CD4-positive, alpha-beta T cell treated with Interleukin-6 for 4 hours (primary cell): ENCODE measurements around the gene PTPRN2.

Source experiments
- DNase-seq: peaks from one replicate; pipeline ENCODE4 v3.0.0-alpha.2; 2020; ENCODE audit warnings: mixed read lengths

PTPRN2 gene

DNA sequence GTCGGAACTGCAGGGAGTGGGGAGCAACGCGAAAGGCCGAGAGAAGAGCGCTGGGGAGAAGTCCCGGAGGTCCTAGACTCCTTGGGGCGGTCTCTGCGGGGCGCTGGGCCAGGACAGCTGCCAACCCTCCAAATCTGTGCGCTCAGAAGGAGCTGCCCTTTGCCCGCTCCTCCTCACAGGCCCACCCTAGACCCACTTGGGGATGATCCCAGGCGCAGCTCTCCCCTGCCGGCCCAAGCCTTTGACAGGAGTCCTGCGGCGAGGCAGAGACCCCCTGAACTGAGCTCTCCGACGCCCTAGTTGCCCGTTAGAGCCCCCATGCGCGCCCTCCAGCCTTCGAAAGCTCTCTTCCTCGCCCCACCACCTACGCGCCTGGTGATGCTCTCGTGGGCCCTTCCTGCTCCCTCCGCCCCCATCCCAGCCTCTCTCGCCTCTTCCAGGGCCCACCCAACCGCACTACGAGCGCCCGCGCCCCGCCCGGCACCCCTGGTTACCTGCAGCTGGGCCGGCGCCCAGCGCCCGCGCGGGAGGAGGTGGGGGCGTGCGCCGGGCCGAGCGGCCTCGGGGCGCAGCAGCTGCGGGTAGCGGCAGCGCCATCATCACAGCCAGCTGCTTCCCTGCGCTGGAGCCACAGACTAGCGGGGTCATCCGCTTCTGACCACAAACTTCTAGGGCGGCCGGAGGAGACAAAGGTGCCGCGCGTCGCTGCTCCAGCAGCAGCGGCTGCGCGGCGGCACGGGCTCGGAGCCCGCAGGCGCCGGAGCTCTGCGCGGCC is 897.4 kb downstream of the PTPRN2 start:
- DNase-seq: no peak

- DNase-seq: no peak
These were observed 898.2 kb downstream of the PTPRN2 start for GRCh38 chr7:157689269-157690057.

GRCh38 chr7:157688533-157689268 is 898.9 kb downstream of the PTPRN2 start:
- DNase-seq: no peak

GRCh38 chr7:157687845-157688532 is 899.6 kb downstream of the PTPRN2 start:
- DNase-seq: no peak

- DNase-seq: no peak
These were observed 900.5 kb downstream of the PTPRN2 start for GRCh38 chr7:157687158-157687557.

- no peak for DNase-seq
These were observed 901.2 kb downstream of the PTPRN2 start for GRCh38 chr7:157686285-157686894.

- no peak for DNase-seq
These were observed 902.0 kb downstream of the PTPRN2 start for GRCh38 chr7:157685430-157686284.

- DNase-seq: no peak
These were observed 902.7 kb downstream of the PTPRN2 start for GRCh38 chr7:157684909-157685429.

GRCh38 chr7:157684157-157684908 is 903.3 kb downstream of the PTPRN2 start:
- DNase-seq: no peak

DNA sequence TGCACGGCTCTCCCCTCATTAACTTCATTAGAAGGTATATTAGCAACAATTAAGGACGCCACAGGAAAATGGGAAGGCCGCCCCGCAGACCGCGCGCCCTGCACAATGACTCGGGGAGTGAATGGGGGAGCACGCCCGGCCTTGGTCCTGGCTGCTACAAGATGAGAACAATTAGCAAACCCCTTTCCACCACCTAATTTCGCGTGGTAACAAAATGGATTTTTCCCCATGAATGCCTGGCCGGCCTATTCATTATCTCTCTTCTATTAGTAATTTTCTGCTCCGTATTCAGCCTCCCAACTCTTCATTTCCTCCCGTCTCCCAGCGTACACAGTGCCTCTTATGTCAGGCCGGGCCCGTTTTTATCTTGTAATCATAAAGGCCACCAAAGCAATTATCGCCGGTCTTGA is 903.9 kb downstream of the PTPRN2 start:
- DNase-seq: no peak

GRCh38 chr7:157682946-157683746 is 904.5 kb downstream of the PTPRN2 start:
- DNase-seq: no peak

- no peak for DNase-seq
These were observed 905.3 kb downstream of the PTPRN2 start for GRCh38 chr7:157682064-157682945.

DNA sequence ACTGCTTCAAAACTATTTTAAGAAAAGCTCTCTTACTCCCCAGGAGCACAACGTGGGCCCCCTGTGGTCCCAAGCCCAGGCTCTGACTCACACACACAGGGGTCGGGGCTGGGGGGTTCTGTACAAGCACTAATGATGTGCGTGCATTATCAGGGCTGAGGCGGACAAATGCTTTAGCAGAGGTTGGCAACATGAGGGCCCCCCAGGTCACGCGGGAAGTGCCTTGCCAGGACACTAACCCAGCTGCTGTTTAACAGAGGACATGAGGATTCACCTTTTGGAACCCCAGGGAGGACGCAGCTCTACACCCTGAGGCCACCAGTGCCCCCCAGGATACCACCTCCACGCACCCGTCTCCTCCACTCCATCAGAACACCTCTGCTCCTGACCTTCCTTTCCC is 908.0 kb downstream of the PTPRN2 start:
- no peak for DNase-seq

DNA sequence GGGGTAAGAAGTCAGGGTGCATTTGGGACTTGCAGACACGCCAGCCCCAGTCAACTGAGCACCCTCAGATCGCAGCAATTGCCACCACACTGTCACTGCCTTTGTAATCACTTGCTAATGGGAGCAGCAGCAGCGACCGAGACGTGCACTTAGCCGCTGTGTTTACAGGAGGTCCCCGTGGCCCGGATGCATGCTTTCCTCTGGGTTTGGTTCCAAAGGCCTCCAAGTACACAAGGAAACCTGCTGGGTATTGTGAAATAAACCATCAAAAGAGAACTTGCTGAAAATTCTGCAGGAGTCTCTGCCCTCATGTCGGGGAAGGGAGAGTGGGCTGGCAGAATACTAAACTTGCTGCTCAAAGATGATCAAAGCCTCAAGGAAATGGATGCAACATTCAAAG is 909.1 kb downstream of the PTPRN2 start:
- no peak for DNase-seq

DNA sequence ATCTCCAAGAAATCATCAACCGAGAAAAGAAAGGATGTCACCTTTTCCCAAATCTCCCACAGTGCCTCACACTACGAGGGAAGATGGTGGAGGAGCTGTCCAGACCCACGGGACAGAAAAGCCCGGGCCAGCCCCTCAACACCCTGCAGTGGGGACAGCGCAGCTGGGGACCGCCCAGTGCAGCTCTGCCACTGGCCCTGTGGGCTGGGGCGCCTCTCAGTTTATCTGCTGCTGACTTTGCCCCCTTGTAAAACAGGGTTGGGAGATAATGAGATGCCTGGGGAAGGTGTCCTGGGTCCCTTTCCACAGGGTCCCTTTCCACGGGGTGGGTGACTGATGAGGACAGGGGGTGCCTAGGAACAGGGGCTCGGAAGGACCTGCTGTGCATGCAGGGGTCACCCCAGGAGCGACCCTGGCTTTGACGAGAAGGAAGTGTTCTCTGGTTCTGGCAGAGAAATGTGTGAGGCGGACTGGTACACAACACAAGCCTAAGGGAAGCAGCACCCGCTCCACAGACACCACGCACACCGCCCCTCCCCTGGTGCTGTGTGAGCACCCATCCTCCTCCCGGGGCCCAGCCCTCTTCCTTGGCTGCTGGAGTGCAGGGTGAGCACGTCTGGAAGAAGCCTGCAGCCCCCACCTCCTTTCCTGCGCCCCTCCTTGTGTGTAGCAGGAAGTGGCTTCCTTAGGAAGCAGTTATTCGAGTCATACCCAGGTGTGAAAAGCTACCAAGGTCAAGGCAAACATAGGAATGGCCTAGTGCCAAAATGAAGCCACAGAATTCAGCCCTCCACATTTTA is 911.0 kb downstream of the PTPRN2 start:
- DNase-seq: no peak

- no peak for DNase-seq
These were observed 911.6 kb downstream of the PTPRN2 start for GRCh38 chr7:157676001-157676400.

DNA sequence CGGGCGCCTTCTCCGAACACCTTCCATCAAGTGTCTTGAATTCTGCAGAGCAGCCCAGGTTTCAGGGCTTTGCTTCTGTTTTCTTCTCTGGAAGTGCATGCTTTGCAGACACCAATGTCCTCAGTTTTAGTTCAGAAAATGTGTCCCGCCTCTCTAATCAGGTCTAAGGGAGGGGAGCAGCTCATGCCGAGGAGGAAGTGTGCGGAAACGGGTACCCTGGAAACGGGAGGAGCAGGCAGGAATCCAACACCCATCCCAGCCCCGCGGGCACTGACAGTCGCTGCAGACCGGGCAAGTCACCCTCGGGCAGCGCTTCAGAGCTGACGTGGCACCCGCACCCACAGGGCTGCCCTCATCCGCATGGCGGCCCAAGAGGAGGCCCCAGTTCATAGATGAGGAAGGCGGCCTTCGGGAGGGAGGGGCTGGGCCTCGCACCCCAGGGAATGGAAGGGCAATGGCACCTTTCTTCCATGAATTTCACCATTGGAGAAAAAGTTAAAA is 912.1 kb downstream of the PTPRN2 start:
- DNase-seq: no peak
